Ovary (tissue), 3 donors: ENCODE measurements around the gene ANKH.

Experiments
- CTCF ChIP-seq, 3 donors: fragments of 450-650 bp in 2 of 3; fragments of 200-600 bp in 1 of 3; IDR thresholded peaks; one replicate each; pipeline versions ENCODE4 v1.5.1 to v1.8.0; 2016 to 2022; ENCODE audit warnings: antibody characterized with exemption in 3 of 3, mild to moderate bottlenecking in 1 of 3
- POLR2A ChIP-seq: fragments of 450-650 bp; IDR thresholded peaks from one replicate; pipeline ENCODE4 v1.6.1; 2017; ENCODE audit warnings: antibody characterized with exemption, mild to moderate bottlenecking, moderate library complexity
- donor health status: DM: no; HTN: no; CAD: no.

GRCh38 chr5:14720236-14720923 lies 151.2 kb downstream of the ANKH start:
- no peak for TF ChIP-seq CTCF (IDR thresholded peaks at IDR 0.05)
- TF ChIP-seq POLR2A = no peak
